Activated T-cell treated with anti-CD3 and anti-CD28 coated beads, Interleukin-2, amount 50 U/mL, for 72 hours (primary cell): Measurements from ENCODE around the gene GRB10. TPM values are rescaled to one million over a fixed set of nuclear protein-coding genes. Genes with fewer than 3 reads are reported as not detected.

Source experiments
- ATAC-seq, 2 donors: fragments of 150-1000 bp; cut with Tn5 transposase; replicated peaks in 1 of 2; 2 replicates each; pipeline ENCODE4 v1.10.0; 2021; ENCODE audit warnings: moderate library complexity in 2 of 2, mild to moderate bottlenecking in 1 of 2
- DNase-seq, 2 donors: peaks; one replicate each; pipeline ENCODE4 v3.0.0; 2021 to 2022; ENCODE audit warnings: mixed read lengths in 1 of 2
- H3K27ac Mint-ChIP-seq: one replicate; pipeline ENCODE4 v1.8.0; 2022; ENCODE audit warnings: mild to moderate bottlenecking, moderate library complexity, mixed read lengths
- H3K27me3 Mint-ChIP-seq: one replicate; pipeline ENCODE4 v1.8.0; 2022; ENCODE audit warnings: low read depth, mixed read lengths
- H3K36me3 Mint-ChIP-seq, 2 donors: one replicate each; pipeline ENCODE4 v1.8.0; 2022; ENCODE audit warnings: mixed read lengths in 2 of 2, mild to moderate bottlenecking in 1 of 2; ENCODE audit not compliant: insufficient read depth in 2 of 2
- H3K4me1 Mint-ChIP-seq: one replicate; pipeline ENCODE4 v1.8.0; 2022; ENCODE audit warnings: low read depth, mixed read lengths
- H3K4me3 Mint-ChIP-seq, 2 donors: one replicate each; pipeline ENCODE4 v1.8.0; 2022; ENCODE audit warnings: mild to moderate bottlenecking in 2 of 2, mixed read lengths in 2 of 2, moderate library complexity in 2 of 2
- H3K9me3 Mint-ChIP-seq, 2 donors: one replicate each; pipeline ENCODE4 v1.8.0; 2022; ENCODE audit warnings: mixed read lengths in 2 of 2
- total RNA-seq, 2 donors: library from RNA; stranded (reverse); gene quantifications; one replicate each; pipeline ENCODE4 v1.2.3, GENCODE V29; 2022

The GRB10 gene
- total RNA-seq, 2 donors from 2014 or later: 18.4 to 21.0 TPM

GRCh38 chr7:50599385-50599784, 183.3 kb downstream of the GRB10 start:
- no peak overlapping the region for H3K27ac Mint-ChIP-seq
- no peaks in the 10 kb centered on the region for H3K9me3 Mint-ChIP-seq
- H3K27me3 Mint-ChIP-seq: no peaks in the 10 kb centered on the region
- H3K4me1 Mint-ChIP-seq: peaks cover 23% of the 10 kb centered on the region
- H3K4me3 Mint-ChIP-seq: no peak overlapping the region
- H3K36me3 Mint-ChIP-seq: no peaks in the 10 kb centered on the region
- ATAC-seq: no peak
- DNase-seq: no peak

- ATAC-seq (no peak), DNase-seq (no peak)
- no peak overlapping the region for H3K27ac Mint-ChIP-seq
- H3K27me3 Mint-ChIP-seq: no peaks in the 10 kb centered on the region
- H3K4me3 Mint-ChIP-seq: no peak overlapping the region
- H3K36me3 Mint-ChIP-seq: no peaks in the 10 kb centered on the region
- no peaks in the 10 kb centered on the region for H3K9me3 Mint-ChIP-seq
- H3K4me1 Mint-ChIP-seq: peaks cover 28% of the 10 kb centered on the region
These were observed 184.0 kb downstream of the GRB10 start for GRCh38 chr7:50598460-50599343.

- H3K4me1 Mint-ChIP-seq: peaks cover 28% of the 10 kb centered on the region
These were observed 186.2 kb downstream of the GRB10 start for GRCh38 chr7:50596484-50596883.

GRCh38 chr7:50595491-50596102, 187.1 kb downstream of the GRB10 start:
- H3K27ac Mint-ChIP-seq: no peak overlapping the region

More at GRCh38 chr7:50596484-50596883, 186.2 kb downstream of the GRB10 start:
- Mint-ChIP-seq H3K9me3 (no peaks in the 10 kb centered on the region), H3K27me3 (peaks cover 4% of the 10 kb centered on the region), H3K4me3 (no peak overlapping the region), H3K27ac (peak overlapping the region; percentile 21), H3K36me3 (no peaks in the 10 kb centered on the region)
- DNase-seq (no peak), ATAC-seq (no peak)

GRCh38 chr7:50594734-50595485, 187.8 kb downstream of the GRB10 start:
- H3K4me1 Mint-ChIP-seq: peaks cover 28% of the 10 kb centered on the region
- no peaks in the 10 kb centered on the region for H3K36me3 Mint-ChIP-seq
- peak; percentile 86 to 90 for ATAC-seq
- H3K9me3 Mint-ChIP-seq: no peaks in the 10 kb centered on the region
- peak overlapping the region; percentile 74 to 77 for H3K4me3 Mint-ChIP-seq
- peak overlapping the region; percentile 34 for H3K27ac Mint-ChIP-seq
- H3K27me3 Mint-ChIP-seq: peaks cover 18% of the 10 kb centered on the region
- DNase-seq: no peak

More at GRCh38 chr7:50595491-50596102, 187.1 kb downstream of the GRB10 start:
- peaks cover 13% of the 10 kb centered on the region for H3K27me3 Mint-ChIP-seq
- no peaks in the 10 kb centered on the region for H3K9me3 Mint-ChIP-seq
- H3K4me1 Mint-ChIP-seq: peaks cover 28% of the 10 kb centered on the region
- ATAC-seq (peak; percentile 49 to 56), DNase-seq (no peak)
- H3K4me3 Mint-ChIP-seq: peak overlapping the region; percentile 74 to 77
- H3K36me3 Mint-ChIP-seq: no peaks in the 10 kb centered on the region

- ATAC-seq (peak in 1 of 2 donors; percentile 30), DNase-seq (no peak)
- Mint-ChIP-seq H3K36me3 (no peaks in the 10 kb centered on the region), H3K27me3 (peaks cover 18% of the 10 kb centered on the region), H3K9me3 (no peaks in the 10 kb centered on the region), H3K4me3 (peak overlapping the region in 1 of 2 donors; percentile 77), H3K27ac (no peak overlapping the region), H3K4me1 (peaks cover 28% of the 10 kb centered on the region)
These were observed 188.6 kb downstream of the GRB10 start for GRCh38 chr7:50594136-50594535.

GRCh38 chr7:50592940-50593339, 189.8 kb downstream of the GRB10 start:
- H3K9me3 Mint-ChIP-seq: no peaks in the 10 kb centered on the region
- H3K36me3 Mint-ChIP-seq: no peaks in the 10 kb centered on the region
- ATAC-seq (no peak), DNase-seq (no peak)
- no peak overlapping the region for H3K4me3 Mint-ChIP-seq
- H3K27ac Mint-ChIP-seq: no peak overlapping the region
- H3K4me1 Mint-ChIP-seq: peaks cover 28% of the 10 kb centered on the region
- peaks cover 26% of the 10 kb centered on the region for H3K27me3 Mint-ChIP-seq

GRCh38 chr7:50591480-50592438, 190.9 kb downstream of the GRB10 start:
- no peak overlapping the region for H3K4me3 Mint-ChIP-seq
- ATAC-seq: no peak
- H3K27me3 Mint-ChIP-seq: peaks cover 36% of the 10 kb centered on the region
- DNase-seq: no peak
- no peaks in the 10 kb centered on the region for H3K9me3 Mint-ChIP-seq
- peaks cover 28% of the 10 kb centered on the region for H3K4me1 Mint-ChIP-seq
- H3K27ac Mint-ChIP-seq: no peak overlapping the region
- H3K36me3 Mint-ChIP-seq: no peaks in the 10 kb centered on the region

- no peak for DNase-seq
- no peak for ATAC-seq
- Mint-ChIP-seq H3K4me1 (peaks cover 22% of the 10 kb centered on the region), H3K4me3 (no peak overlapping the region), H3K36me3 (no peaks in the 10 kb centered on the region), H3K27me3 (peaks cover 36% of the 10 kb centered on the region), H3K27ac (no peak overlapping the region), H3K9me3 (no peaks in the 10 kb centered on the region)
These were observed 191.6 kb downstream of the GRB10 start for GRCh38 chr7:50591098-50591479.

- Mint-ChIP-seq H3K4me3 (no peak overlapping the region), H3K9me3 (no peaks in the 10 kb centered on the region), H3K36me3 (no peaks in the 10 kb centered on the region), H3K4me1 (peaks cover 16% of the 10 kb centered on the region), H3K27me3 (peaks cover 36% of the 10 kb centered on the region), H3K27ac (no peak overlapping the region)
- no peak for ATAC-seq
- no peak for DNase-seq
These were observed 192.2 kb downstream of the GRB10 start for GRCh38 chr7:50590535-50590934.

GRCh38 chr7:50589364-50589763, 193.3 kb downstream of the GRB10 start:
- no peaks in the 10 kb centered on the region for H3K36me3 Mint-ChIP-seq

GRCh38 chr7:50588937-50589336, 193.8 kb downstream of the GRB10 start:
- peaks cover 0 to under 1% of the 10 kb centered on the region in 2 donors for H3K9me3 Mint-ChIP-seq
- H3K36me3 Mint-ChIP-seq: no peaks in the 10 kb centered on the region
- peaks cover under 1% of the 10 kb centered on the region for H3K4me1 Mint-ChIP-seq
- H3K27ac Mint-ChIP-seq: no peak overlapping the region
- H3K27me3 Mint-ChIP-seq: peaks cover 36% of the 10 kb centered on the region
- H3K4me3 Mint-ChIP-seq: no peak overlapping the region
- ATAC-seq (peak; percentile 19 to 26), DNase-seq (no peak)

More at GRCh38 chr7:50589364-50589763, 193.3 kb downstream of the GRB10 start:
- H3K4me3 Mint-ChIP-seq: no peak overlapping the region
- no peaks in the 10 kb centered on the region for H3K9me3 Mint-ChIP-seq
- DNase-seq (no peak), ATAC-seq (peak; percentile 17 to 30)
- peaks cover 4% of the 10 kb centered on the region for H3K4me1 Mint-ChIP-seq
- no peak overlapping the region for H3K27ac Mint-ChIP-seq
- peaks cover 36% of the 10 kb centered on the region for H3K27me3 Mint-ChIP-seq
